H54 (cell line): ENCODE results near the gene PRG2.
"Not testable (repeated sequence)": the region's sequence is repeated elsewhere in the genome, so short reads cannot be mapped to it uniquely, and the experiment has no call there.

ENCODE experiments used
- DNase-seq: peaks from one replicate; pipeline ENCODE4 v3.0.0; 2011; ENCODE audit warnings: low spot score, mixed read lengths; ENCODE audit not compliant: insufficient read length
- FAIRE-seq: peaks from 3 replicates; lab custom pipeline; 2011; peaks lifted over from hg19 to GRCh38; lab: Jason Lieb, UNC
- POLR2A ChIP-seq: IDR thresholded peaks from 2 replicates; pipeline ENCODE4 v1.6.1; 2011; ENCODE audit warnings: low read depth, mild to moderate bottlenecking, low read length

PRG2 gene

GRCh38 chr11:57361926-57362325 lies 28.5 kb downstream of the PRG2 start:
- DNase-seq (no peak), FAIRE-seq (no peak)
- no peak for TF ChIP-seq POLR2A

DNA sequence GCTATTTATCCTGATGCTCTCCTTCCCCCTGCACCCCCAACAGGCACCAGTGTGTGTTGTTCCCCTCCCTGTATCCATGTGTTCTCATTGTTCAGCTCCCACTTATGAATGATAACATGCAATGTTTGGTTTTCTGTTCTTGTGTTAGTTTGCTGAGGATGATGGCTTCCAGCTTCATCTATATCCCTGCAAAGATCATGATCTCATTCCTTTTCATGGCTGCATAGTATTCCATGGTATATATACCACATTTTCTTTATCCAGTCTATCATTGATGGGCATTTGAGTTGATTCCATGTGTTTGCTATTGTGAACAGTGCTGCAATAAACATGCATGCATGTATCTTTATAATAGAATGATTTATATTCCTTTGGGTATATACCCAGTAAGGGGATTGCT lies 29.0 kb downstream of the PRG2 start:
- FAIRE-seq, DNase-seq: not testable (repeated sequence)

DNA sequence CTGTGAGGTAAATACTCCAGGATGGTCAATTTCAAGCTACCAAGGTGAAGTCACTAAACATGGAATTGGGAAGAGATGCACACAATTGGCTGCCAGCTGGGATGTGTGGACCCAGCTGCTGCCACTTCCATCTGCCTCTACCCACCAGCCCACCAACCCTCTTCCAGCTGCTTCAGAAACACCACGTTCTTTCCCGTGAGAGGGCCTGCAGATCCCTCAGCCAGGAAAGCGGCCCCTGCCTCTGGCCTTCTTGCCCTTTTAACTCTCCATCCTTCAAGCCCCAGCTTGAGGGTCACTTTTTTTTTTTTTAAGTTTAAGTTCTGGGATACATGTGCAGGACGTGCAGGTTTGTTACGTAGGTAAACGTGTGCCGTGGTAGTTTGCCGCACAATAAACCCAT lies 29.5 kb downstream of the PRG2 start:
- no peak for DNase-seq
- no peak for FAIRE-seq

GRCh38 chr11:57359896-57360690 lies 30.4 kb downstream of the PRG2 start:
- no peak for FAIRE-seq
- no peak for DNase-seq
- no peak for TF ChIP-seq POLR2A

More for the DNA sequence above, 29.5 kb downstream of the PRG2 start:
- TF ChIP-seq POLR2A, result no peak

DNA sequence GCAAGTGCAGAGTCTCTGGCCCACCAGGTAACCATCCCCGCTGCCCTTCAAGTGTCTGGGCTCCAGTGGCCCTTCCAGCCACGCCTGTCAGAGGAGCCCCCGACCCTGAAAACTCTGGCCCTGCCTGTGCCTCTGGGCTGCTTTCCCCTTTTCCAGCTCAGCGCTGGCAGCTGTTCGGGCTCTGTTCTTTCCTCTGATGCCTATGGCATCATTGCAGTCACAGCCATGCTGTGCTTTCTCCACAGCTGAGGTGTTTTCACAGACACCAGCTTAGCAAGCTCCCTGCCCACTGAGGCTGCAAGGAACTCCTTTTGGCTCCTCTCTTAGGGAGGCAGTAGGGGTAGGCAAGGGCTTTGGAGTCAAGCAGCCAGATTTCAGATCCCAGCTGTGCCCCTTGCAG lies 31.1 kb downstream of the PRG2 start:
- TF ChIP-seq POLR2A, result no peak
- FAIRE-seq, result no peak
- no peak for DNase-seq

- no peak for DNase-seq
- no peak for FAIRE-seq
- TF ChIP-seq POLR2A, result no peak
Observed at GRCh38 chr11:57358991-57359390, 31.5 kb downstream of the PRG2 start.

DNA sequence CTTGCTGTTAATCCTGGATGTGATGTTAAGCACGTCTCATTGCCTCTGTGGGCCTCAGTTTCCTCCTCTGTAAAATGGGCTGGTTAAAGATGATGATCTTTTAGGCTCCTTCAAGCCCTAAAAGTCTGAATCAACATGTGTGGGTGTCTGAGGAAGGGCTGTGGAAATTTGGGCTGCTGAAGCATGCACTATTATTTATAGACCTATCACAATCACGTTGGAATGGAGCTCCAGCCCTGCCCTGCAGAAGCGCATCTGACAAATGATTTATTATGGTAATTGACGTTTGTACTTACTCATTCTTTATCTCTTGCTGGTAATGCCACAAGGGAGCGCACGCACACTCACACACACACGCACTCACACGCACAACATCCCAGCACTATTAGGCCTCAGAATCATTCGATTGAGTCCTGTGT lies 31.9 kb downstream of the PRG2 start:
- TF ChIP-seq POLR2A, result no peak

GRCh38 chr11:57357856-57358255 lies 32.6 kb downstream of the PRG2 start:
- FAIRE-seq (no peak), DNase-seq (no peak)
- no peak for TF ChIP-seq POLR2A

More for the DNA sequence above, 31.9 kb downstream of the PRG2 start:
- DNase-seq, result no peak
- FAIRE-seq, result no peak

GRCh38 chr11:57357310-57357709 lies 33.1 kb downstream of the PRG2 start:
- DNase-seq (no peak), FAIRE-seq (no peak)
- no peak for TF ChIP-seq POLR2A

DNA sequence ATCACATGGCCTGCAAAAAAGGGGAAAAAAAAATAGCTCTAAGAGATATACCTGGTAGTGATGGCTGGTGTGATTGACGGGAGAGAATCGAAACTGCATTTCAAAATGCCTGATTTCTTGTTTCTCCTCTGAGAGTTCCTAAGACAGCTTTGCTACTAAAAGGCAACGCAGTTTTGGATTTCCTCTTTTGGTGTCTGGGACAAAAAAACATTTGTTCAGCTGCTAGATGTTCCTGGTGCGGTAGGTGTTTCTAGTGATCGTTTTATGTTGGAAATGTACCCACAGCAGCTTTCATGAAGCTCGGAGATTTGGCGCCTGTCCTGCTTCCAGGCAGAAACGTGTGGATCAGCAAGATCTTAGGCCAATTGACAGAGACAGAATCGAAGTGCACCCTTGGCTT lies 34.2 kb downstream of the PRG2 start:
- no peak for DNase-seq
- TF ChIP-seq POLR2A, result no peak
- FAIRE-seq, result no peak

GRCh38 chr11:57354699-57355098 lies 35.8 kb downstream of the PRG2 start:
- DNase-seq, result no peak
- FAIRE-seq, result no peak
- TF ChIP-seq POLR2A, result no peak

- TF ChIP-seq POLR2A, result no peak
- FAIRE-seq (no peak), DNase-seq (no peak)
Observed at GRCh38 chr11:57353852-57354251, 36.6 kb downstream of the PRG2 start.

GRCh38 chr11:57353446-57353845 lies 37.0 kb downstream of the PRG2 start:
- DNase-seq (no peak), FAIRE-seq (no peak)
- TF ChIP-seq POLR2A, result no peak

- no peak for FAIRE-seq
Observed at GRCh38 chr11:57353036-57353435, 37.4 kb downstream of the PRG2 start.

More at GRCh38 chr11:57353036-57353435, 37.4 kb downstream of the PRG2 start:
- no peak for TF ChIP-seq POLR2A
- no peak for DNase-seq
